ENCODE results near the gene SHF. TPM values are rescaled to one million over a fixed set of nuclear protein-coding genes. Genes with fewer than 3 reads are reported as not detected.
"Not testable (repeated sequence)": the region's sequence is repeated elsewhere in the genome, so short reads cannot be mapped to it uniquely, and the experiment has no call there.

Gene SHF
- total RNA-seq, 3 donors from 2014 or later: 17.5 to 30.5 (median 19.2) TPM

DNA sequence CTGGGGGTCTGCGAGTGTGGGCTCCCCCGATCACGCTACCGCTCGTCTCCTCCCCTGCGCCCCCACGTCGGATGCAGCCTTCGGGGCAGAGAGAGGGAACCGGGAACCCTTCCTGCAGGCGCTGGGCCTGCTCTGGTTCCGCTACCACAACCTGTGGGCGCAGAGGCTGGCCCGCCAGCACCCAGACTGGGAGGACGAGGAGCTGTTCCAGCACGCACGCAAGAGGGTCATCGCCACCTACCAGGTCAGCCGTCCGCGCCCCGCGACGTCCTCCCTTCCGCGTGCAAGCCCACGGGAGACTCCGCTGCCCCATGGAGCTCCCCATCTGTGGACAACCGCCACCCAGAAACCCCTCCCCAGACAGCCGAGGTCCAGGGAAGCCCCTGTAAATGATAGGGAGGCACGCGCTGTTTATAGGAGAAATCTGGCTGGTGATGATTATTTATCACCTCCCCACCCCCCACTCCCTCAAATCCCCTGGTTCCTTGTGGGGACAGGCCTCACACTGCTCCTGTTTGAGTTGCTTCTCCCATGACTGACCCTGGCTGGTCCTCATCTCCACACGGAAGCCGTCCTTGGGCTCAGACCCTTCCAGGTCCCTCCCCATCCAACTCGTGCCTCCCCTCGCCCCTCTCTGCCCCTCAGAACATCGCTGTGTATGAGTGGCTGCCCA is 51.9 kb downstream of the SHF start:
- H3K36me3 Mint-ChIP-seq (ENCODE audit: insufficient read depth); H3K4me3 Mint-ChIP-seq; H3K9me3 Mint-ChIP-seq; DNase-seq: not testable (repeated sequence)
- Mint-ChIP-seq H3K27me3 (ENCODE audit: low read depth) (peaks cover 39% of the 10 kb centered on the region), H3K4me1 (ENCODE audit: low read depth) (peaks cover 11% of the 10 kb centered on the region)
- ATAC-seq: peak; percentile 19 to 29

DNA sequence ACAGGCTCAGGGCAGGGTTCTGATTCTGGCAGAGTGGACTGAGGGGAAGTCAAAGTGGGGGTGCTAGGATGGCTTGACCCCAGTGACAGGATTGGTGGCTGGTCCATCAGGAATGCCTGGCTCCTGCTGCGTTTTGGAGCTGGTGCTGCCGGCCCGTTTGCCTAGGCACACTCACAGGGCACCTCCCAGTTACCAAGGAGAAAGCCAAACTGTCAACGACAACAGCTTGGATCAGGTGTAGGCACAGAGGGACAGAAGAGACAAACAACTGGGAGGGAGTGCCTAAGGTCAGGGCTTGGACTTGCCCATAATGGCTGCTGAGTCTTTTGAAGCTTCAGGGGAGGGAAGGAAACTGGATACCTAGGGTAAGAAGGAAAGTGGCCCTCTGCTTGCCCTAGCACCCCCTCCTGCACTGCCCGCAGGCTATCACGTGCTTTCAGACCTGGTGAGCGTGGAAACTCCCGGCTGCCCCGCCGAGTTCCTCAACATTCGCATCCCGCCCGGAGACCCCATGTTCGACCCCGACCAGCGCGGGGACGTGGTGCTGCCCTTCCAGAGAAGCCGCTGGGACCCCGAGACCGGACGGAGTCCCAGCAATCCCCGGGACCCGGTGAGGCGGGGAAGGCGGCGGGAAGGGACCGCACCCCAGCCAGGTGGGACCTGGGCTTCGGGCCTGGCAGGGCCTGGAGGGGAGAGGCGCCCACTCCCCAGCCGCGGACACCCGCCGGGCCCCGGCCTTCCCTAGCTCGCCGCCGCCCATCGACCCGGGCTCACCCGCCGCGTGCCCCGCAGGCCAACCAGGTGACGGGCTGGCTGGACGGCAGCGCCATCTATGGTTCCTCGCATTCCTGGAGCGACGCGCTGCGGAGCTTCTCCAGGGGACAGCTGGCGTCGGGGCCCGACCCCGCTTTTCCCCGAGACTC is 52.8 kb downstream of the SHF start:
- Mint-ChIP-seq H3K9me3 (no peaks in the 10 kb centered on the region), H3K36me3 (ENCODE audit: insufficient read depth) (no peaks in the 10 kb centered on the region), H3K27me3 (ENCODE audit: low read depth) (peaks cover 47% of the 10 kb centered on the region), H3K4me1 (ENCODE audit: low read depth) (peaks cover 15% of the 10 kb centered on the region), H3K4me3 (peak overlapping the region; percentile 71)
- ATAC-seq (peak; percentile 67 to 74), DNase-seq (peak; percentile 27)

DNA sequence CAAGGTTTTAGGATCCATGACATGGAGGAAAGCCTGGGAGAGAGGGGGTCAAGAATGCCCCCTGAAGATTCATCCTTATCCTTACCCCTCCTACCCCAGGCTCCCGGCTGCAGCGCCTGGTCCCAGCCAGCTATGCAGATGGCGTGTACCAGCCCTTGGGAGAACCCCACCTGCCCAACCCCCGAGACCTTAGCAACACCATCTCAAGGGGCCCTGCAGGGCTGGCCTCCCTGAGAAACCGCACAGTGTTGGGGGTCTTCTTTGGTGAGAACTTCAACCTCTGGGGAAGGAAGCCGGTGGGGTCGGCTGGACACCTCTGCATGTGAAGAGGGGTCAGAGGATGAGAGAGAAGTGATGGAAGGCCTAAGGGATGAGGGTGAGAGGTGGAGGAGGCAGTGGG is 53.7 kb downstream of the SHF start:
- Mint-ChIP-seq H3K9me3 (no peaks in the 10 kb centered on the region), H3K4me3 (peak overlapping the region; percentile 71), H3K27me3 (ENCODE audit: low read depth) (peaks cover 50% of the 10 kb centered on the region), H3K4me1 (ENCODE audit: low read depth) (peaks cover 15% of the 10 kb centered on the region), H3K36me3 (ENCODE audit: insufficient read depth) (no peaks in the 10 kb centered on the region)
- ATAC-seq (no peak), DNase-seq (no peak)

DNA sequence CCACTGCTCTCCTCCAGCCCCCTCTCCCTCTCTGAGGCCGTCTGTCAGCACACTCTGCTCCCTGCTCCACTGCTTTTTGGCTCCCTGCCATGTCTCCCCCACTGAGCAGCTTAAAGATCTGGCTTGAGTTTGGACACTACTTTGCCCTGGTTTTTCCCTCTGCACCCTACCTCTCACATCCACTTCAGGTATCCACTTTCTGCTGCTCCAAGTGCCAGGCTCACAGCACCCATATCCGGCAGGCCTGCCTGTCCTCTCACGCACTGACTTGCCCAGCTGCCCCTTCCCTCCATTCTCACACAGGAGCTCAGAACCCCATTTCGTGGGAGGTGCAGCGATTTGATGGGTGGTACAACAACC is 54.2 kb downstream of the SHF start:
- no peak for ATAC-seq
- no peak for DNase-seq
- no peak overlapping the region for H3K4me3 Mint-ChIP-seq
- peaks cover 18% of the 10 kb centered on the region for H3K4me1 Mint-ChIP-seq (ENCODE audit: low read depth)
- H3K27me3 Mint-ChIP-seq (ENCODE audit: low read depth): peaks cover 55% of the 10 kb centered on the region
- H3K9me3 Mint-ChIP-seq: no peaks in the 10 kb centered on the region
- H3K36me3 Mint-ChIP-seq (ENCODE audit: insufficient read depth): no peaks in the 10 kb centered on the region

DNA sequence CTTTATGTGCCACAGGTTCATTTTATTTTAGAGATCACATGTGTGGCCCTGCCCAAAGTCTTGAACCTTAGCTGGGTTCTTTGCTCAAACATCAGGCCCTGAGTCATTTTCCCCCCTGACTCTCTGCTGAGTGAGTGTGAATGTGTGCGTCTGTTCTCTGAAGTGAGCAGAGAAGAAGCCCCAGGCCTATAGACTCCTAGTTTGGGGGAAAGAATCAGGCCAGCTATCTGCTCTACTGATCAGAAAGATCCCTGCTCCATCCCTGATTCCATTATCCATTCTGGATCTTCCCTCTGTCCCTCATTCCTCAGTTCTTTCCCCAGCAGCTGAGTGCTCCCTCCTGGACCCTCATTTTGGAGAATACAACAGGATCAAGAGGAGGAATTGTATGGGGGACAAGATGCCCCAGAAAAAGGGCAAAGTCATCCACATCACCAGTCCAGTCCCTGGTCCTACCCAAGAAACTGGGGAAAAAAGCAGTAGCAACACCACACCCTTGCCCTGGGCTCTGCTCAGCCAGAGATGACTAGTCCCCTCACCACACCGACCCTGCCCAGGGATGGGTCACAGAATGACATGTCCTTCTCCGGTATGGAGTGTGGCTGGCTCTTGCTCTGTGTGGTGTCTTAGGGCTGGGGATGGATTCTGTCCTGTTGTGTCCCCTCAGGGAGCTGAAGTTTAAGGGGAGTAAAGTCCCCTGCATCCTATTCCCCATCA is 54.8 kb downstream of the SHF start:
- H3K4me3 Mint-ChIP-seq: no peak overlapping the region
- no peaks in the 10 kb centered on the region for H3K9me3 Mint-ChIP-seq
- no peaks in the 10 kb centered on the region for H3K36me3 Mint-ChIP-seq (ENCODE audit: insufficient read depth)
- peaks cover 18% of the 10 kb centered on the region for H3K4me1 Mint-ChIP-seq (ENCODE audit: low read depth)
- peaks cover 60% of the 10 kb centered on the region for H3K27me3 Mint-ChIP-seq (ENCODE audit: low read depth)
- no peak for DNase-seq
- ATAC-seq: no peak

DNA sequence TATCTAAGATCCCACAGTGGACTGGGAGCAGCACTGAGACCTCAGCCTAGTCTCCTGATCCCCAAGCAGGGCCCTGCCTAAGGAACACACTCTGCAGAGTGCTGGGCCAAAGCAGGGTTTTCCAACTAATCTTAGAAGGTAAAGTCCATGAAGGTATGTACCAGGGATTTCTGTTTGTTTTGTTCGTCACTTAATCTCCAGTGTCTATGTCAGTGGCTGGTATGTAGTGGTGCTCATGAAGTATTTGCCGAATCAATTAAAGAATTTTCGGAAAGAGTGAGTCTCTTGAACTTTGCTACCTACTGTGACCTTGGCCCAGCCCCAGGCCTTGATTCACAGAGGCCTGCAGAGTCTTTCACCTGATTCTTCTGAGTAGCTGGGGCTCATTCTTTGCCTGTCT is 56.3 kb downstream of the SHF start:
- Mint-ChIP-seq H3K4me3 (no peak overlapping the region), H3K4me1 (ENCODE audit: low read depth) (peaks cover 17% of the 10 kb centered on the region), H3K36me3 (ENCODE audit: insufficient read depth) (no peaks in the 10 kb centered on the region), H3K9me3 (no peaks in the 10 kb centered on the region), H3K27me3 (ENCODE audit: low read depth) (peaks cover 63% of the 10 kb centered on the region)
- ATAC-seq: no peak
- DNase-seq: no peak

DNA sequence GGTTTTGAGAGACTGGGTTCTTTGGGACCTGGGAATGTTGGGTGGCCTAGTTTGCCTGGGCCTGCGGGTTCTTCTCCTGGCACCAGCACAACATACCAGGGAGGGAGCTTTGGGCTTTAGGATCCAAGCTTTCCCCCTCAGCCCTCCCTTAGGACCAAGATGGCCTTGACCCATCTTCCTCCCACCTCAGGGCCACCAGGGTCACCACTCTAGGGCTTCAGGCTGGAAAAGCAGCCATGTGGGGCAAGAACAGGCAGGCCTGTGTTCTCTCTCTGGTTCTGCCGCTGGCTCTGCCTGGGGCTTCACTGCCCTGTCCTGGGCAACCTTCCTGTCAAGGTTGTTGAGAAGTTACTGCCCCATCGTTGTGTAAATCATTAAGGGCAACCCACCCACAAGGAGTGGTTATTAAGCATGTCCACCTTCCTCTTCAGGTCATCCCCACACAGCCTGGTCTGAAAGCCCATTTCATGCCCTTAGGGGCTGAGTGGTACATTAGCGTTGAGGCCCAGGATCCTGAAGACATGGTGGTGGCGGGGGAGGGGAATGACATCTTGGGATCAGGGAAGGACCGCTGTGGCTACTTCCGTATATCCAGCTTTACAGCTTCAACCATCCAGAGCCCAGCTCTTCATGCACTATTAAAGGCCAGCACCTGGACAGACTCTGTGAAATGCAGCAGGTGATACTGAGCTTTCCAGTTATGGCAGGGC is 57.3 kb downstream of the SHF start:
- DNase-seq (no peak), ATAC-seq (no peak)
- H3K27me3 Mint-ChIP-seq (ENCODE audit: low read depth): peaks cover 67% of the 10 kb centered on the region
- no peak overlapping the region for H3K4me3 Mint-ChIP-seq
- H3K4me1 Mint-ChIP-seq (ENCODE audit: low read depth): peaks cover 12% of the 10 kb centered on the region
- H3K9me3 Mint-ChIP-seq: no peaks in the 10 kb centered on the region
- no peaks in the 10 kb centered on the region for H3K36me3 Mint-ChIP-seq (ENCODE audit: insufficient read depth)

DNA sequence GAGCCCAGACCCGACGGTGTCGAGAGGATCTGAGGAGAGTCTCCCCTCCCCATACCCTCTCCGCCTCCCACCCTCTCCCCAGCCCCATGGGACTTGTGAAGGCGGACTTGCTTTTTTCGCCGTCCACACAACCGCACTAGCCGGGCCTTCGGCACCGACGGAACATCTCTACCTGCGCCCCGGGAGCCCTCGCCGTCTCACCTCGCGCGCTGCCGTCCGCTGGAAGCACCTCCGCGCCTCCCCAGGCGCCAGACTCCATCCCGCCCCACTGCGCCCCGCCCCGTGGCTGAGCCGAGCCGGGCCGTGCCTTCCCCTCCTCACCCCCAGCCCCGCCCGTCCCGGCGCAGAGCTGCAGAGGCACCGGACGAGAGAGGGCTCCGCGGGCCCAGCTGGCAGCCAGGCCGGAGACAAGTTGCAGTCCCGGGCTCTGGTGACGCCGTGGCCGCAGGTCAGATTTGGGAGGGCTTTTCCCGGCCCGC is 58.1 kb downstream of the SHF start, which contains the start of the genes DUOX1 and DUOXA1:
DUOX1 (plus strand) TSS at position 344 of the 479 bp plus-strand sequence. CDS start 1,973 bp downstream, outside the sequence.
DUOXA1 (minus strand) TSS at position 229 of the 479 bp plus-strand sequence. CDS start 6,865 bp downstream, outside the sequence.
- Mint-ChIP-seq H3K4me3 (peak within 1 kb of the TSS; percentile 32), H3K4me1 (ENCODE audit: low read depth) (peaks cover 9% of the 10 kb centered on the region), H3K36me3 (ENCODE audit: insufficient read depth) (no peaks in the 10 kb centered on the region), H3K9me3 (no peaks in the 10 kb centered on the region), H3K27me3 (ENCODE audit: low read depth) (peaks cover 71% of the 10 kb centered on the region)
- DNase-seq (no peak), ATAC-seq (peak; percentile 79 to 82)

DNA sequence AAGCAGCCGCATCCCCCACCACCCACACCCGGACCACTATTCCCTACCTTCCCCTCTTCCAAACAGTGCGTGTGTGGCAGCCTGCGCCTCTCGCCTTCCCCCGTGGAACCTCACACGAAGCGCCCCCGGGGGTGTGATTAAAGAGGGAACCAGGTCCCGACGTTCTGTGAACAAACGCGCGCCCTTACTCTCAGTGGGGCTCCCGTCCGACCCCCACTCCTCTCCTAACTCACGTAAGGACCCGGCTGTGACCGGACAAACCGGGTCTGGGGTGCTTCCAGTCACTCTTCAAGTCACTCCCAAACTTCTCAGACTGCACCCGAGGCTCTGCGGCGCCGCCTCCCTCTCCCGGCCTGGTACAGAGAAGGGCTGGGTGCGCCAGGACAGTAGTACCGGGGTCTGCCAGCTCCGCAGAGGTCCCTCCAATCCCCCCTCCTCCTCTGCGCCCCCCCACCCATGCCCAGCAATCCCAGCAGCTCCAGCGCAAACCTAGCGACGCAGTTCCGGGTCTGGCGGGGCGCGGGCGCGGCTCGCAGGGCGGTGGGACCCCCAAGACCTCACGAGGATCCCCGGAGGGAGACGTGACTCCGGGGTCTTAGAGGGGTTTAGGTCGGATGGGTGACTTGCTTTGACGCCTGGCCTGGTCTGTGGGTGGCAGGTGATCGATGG is 58.7 kb downstream of the SHF start:
- ATAC-seq: peak; percentile 11
- Mint-ChIP-seq H3K4me1 (ENCODE audit: low read depth) (peaks cover 6% of the 10 kb centered on the region), H3K27me3 (ENCODE audit: low read depth) (peaks cover 67% of the 10 kb centered on the region), H3K9me3 (no peaks in the 10 kb centered on the region), H3K4me3 (peak overlapping the region; percentile 32), H3K36me3 (ENCODE audit: insufficient read depth) (no peaks in the 10 kb centered on the region)
- DNase-seq: no peak

DNA sequence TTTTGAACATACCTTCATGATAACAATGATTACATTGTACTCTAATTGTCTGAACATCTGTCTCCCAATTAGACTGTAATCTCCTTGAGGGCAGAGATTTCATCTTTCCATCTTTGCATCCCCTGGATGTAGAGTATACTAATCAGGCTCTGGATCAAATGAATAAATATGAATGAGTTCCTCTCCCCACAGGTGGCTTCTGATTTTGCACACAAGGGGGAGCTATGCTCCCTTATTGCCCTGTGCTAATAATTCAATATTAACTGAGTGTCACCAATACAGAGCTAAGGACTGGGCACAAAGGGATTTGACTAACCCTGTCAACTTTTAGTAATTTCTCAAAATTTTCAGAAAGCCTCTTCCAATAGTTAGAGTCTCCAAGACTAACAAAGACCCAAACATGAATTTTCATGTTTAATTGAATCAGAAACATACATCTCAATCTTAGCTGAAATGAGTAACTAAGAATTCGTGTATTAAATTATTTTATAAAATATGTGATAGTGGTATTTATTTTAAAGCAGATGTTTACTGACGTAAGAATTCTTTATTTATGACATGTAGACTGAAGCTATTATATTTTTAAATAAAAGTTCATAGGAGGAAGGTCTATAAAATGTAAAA is 61.1 kb downstream of the SHF start:
- ATAC-seq (peak; percentile 23 to 47), DNase-seq (peak; percentile 41)
- Mint-ChIP-seq H3K9me3 (no peaks in the 10 kb centered on the region), H3K36me3 (ENCODE audit: insufficient read depth) (no peaks in the 10 kb centered on the region), H3K27me3 (ENCODE audit: low read depth) (peaks cover 63% of the 10 kb centered on the region), H3K4me1 (ENCODE audit: low read depth) (peaks cover 6% of the 10 kb centered on the region), H3K4me3 (no peak overlapping the region)

DNA sequence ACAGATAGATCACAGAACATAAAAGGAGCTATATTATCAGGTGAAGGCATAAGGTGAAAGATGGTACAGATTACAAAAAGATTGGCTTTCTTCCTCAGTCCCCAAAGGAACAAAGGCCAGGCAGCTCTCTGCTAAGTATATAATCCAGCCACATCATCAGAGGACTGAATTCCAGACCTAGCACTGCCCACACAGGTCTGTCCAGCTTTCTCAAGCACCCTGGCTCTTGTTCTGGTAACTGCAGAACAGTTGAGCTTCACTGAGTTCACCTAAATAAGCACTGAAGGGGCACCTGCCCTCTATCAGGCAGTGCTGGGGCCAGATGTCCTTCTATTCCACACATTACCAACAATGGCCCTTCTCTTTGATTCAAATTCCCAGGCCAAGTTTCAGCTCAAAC is 64.4 kb downstream of the SHF start:
- Mint-ChIP-seq H3K27me3 (ENCODE audit: low read depth) (peaks cover 66% of the 10 kb centered on the region), H3K36me3 (ENCODE audit: insufficient read depth) (no peaks in the 10 kb centered on the region), H3K4me1 (ENCODE audit: low read depth) (no peaks in the 10 kb centered on the region), H3K4me3 (no peak overlapping the region), H3K9me3 (no peaks in the 10 kb centered on the region)
- DNase-seq: no peak
- no peak for ATAC-seq

DNA sequence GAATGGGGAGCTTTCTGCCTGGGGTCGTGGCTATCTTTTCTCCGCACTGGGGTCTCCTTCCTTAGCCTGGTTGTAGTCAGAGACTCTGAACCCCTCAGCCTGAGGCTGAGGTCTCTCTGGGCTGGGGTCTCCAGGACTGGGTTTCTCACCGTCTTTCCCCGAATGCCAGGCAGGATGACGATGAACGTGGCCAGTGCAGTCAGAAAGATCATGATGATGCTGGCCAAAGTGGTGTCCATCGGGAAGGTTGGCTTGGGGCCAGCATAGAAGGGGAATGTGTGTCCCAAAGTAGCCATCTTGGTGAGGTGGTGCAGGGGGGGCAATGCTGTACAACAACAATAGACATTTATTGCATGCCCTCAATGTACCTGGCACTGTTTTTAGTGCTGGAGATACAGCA is 65.0 kb downstream of the SHF start:
- Mint-ChIP-seq H3K9me3 (no peaks in the 10 kb centered on the region), H3K36me3 (ENCODE audit: insufficient read depth) (no peaks in the 10 kb centered on the region), H3K4me1 (ENCODE audit: low read depth) (peaks cover 4% of the 10 kb centered on the region), H3K27me3 (ENCODE audit: low read depth) (peaks cover 65% of the 10 kb centered on the region), H3K4me3 (no peak overlapping the region)
- ATAC-seq (no peak), DNase-seq (no peak)
